Panc1 (cell line): ENCODE results near the gene CIDEA.

Source experiments
- CTCF ChIP-seq: fragments of 450-650 bp; IDR thresholded peaks from 2 replicates; pipeline ENCODE4 v1.5.1; 2017; ENCODE audit warnings: mild to moderate bottlenecking
- REST ChIP-seq, 2 experiments: IDR thresholded peaks; 2 replicates each; pipeline ENCODE4 v1.6.1; 2011 to 2012; ENCODE audit warnings: low read depth in 2 of 2, control low read depth in 1 of 2, low read length in 1 of 2, mild to moderate bottlenecking in 1 of 2, moderate library complexity in 1 of 2; ENCODE audit not compliant: insufficient read depth in 1 of 2

GRCh38 chr18:12304351-12305210 is 50.4 kb downstream of the CIDEA start:
- TF ChIP-seq CTCF (no peak), REST (IDR thresholded peaks at IDR 0.05; ENCODE audit: insufficient read depth in 1 of 2, low read depth in 2 of 2, low read length in 1 of 2) (no peak)
